ENCODE data around the gene MAP1B.

MAP1B gene

GRCh38 chr5:72251386-72251785, 144.1 kb downstream of the MAP1B start:
- DNase-seq (ENCODE audit: low read depth), result no peak

- no peak for DNase-seq (ENCODE audit: low read depth)
These were observed 144.7 kb downstream of the MAP1B start for GRCh38 chr5:72252008-72252407.

GRCh38 chr5:72252574-72253155, 145.4 kb downstream of the MAP1B start:
- DNase-seq (ENCODE audit: low read depth), result no peak

- DNase-seq (ENCODE audit: low read depth), result no peak
These were observed 148.0 kb downstream of the MAP1B start for GRCh38 chr5:72255237-72255636.

GRCh38 chr5:72255670-72256069, 148.4 kb downstream of the MAP1B start:
- no peak for DNase-seq (ENCODE audit: low read depth)

- no peak for DNase-seq (ENCODE audit: low read depth)
These were observed 149.3 kb downstream of the MAP1B start for GRCh38 chr5:72256536-72256935.

Data from stimulated activated CD8-positive, alpha-beta memory T cell treated with anti-CD3 and anti-CD28 coated beads, Interleukin-12 subunit alpha, Interleukin-12 subunit beta, amount 100 ng/mL, for 4 hours (primary cell).